ENCODE data around the gene THSD7A. TPM values are rescaled to one million over a fixed set of nuclear protein-coding genes. Genes with fewer than 3 reads are reported as not detected.

Gene THSD7A
- 1.6 and 4.0 TPM in 2 replicates for total RNA-seq (2021)
- percentile 36 among the genes with signal in this experiment for Bru-seq, nascent RNA
- percentile 40 among the genes with signal in this experiment for BruChase-seq, experiment 1, labeled RNA remaining after a 2-hour chase
- BruChase-seq, experiment 2, labeled RNA remaining after a 6-hour chase: percentile 29 among the genes with signal in this experiment
- long read RNA-seq: 0 reads

- Histone ChIP-seq H3K9me3 (ENCODE audit: insufficient read depth, low read depth) (no peaks in the 10 kb centered on the region), H3F3A (ENCODE audit: insufficient read depth, low read depth) (no peaks in the 10 kb centered on the region), H3K9me2 (ENCODE audit: insufficient read depth) (no peaks in the 10 kb centered on the region), H3K4me1 (replicated peaks; ENCODE audit: insufficient read depth) (no peaks in the 10 kb centered on the region; the same call in 1 of the 2 replicates), H3K36me3 (ENCODE audit: low read depth) (no peaks in the 10 kb centered on the region), H2AFZ (peak within 1 kb of the TSS; percentile 77), H3K4me2 (peak within 1 kb of the TSS; percentile 74), H3K27me3 (ENCODE audit: insufficient read depth, low read depth) (no peaks in the 10 kb centered on the region), H3K4me3 (peak within 1 kb of the TSS; percentile 53), H3K79me2 (ENCODE audit: low read depth) (no peaks in the 10 kb centered on the region), H3K27ac (no peak within 1 kb of the TSS), H4K20me1 (ENCODE audit: insufficient read depth) (no peaks in the 10 kb centered on the region)
- DNase-seq: peak in 1 of 2 experiments; percentile 68
- ChIA-PET POLR2A (ENCODE audit: unreplicated experiment) (no interaction called here), CTCF (interaction anchor here (0.5 kb wide), 1 partner anchor 234 kb away, joined by 5 read pairs; no protein-coding TSS in a partner anchor)
- TF ChIP-seq CTCF (conservative IDR thresholded peaks at IDR 0.05) (no peak; the same call in 1 of the 2 replicates), EZH2 (IDR thresholded peaks at IDR 0.05; ENCODE audit: low read depth) (no peak)
- BruUV-seq (replicated peaks): no TSS peak
- intact Hi-C loops (cut with micrococcal nuclease; ENCODE audit: unreplicated experiment): loop anchor here (1.0 kb wide), 3 partner anchors 46 to 405 kb away; no protein-coding TSS in a partner anchor
Measured at GRCh38 chr7:11831736-11832495, at the start of gene THSD7A. THSD7A (minus strand) TSS chr7:11832198; CDS start chr7:11831946, 252 bp downstream.

- H3K79me2 ChIP-seq (ENCODE audit: low read depth): no peaks in the 10 kb centered on the region
- H3K9me3 ChIP-seq (ENCODE audit: insufficient read depth, low read depth): no peaks in the 10 kb centered on the region
- no peaks in the 10 kb centered on the region for H3K36me3 ChIP-seq (ENCODE audit: low read depth)
- ChIA-PET POLR2A (ENCODE audit: unreplicated experiment) (no interaction called here), CTCF (no interaction called here)
- BruUV-seq (replicated peaks): no TSS peak
- no peak overlapping the region for H2AFZ ChIP-seq
- H3K4me2 ChIP-seq: no peak overlapping the region
- H3F3A ChIP-seq (ENCODE audit: insufficient read depth, low read depth): no peaks in the 10 kb centered on the region
- DNase-seq: no peak
- H3K4me3 ChIP-seq: no peak overlapping the region
- intact Hi-C loops (cut with micrococcal nuclease; ENCODE audit: unreplicated experiment): no loop called here
- no peak overlapping the region for H3K27ac ChIP-seq
- H3K9me2 ChIP-seq (ENCODE audit: insufficient read depth): no peaks in the 10 kb centered on the region
- no peaks in the 10 kb centered on the region for H4K20me1 ChIP-seq (ENCODE audit: insufficient read depth)
- no peaks in the 10 kb centered on the region for H3K4me1 ChIP-seq (replicated peaks; ENCODE audit: insufficient read depth)
- TF ChIP-seq EZH2 (IDR thresholded peaks at IDR 0.05; ENCODE audit: low read depth): no peak
- no peak for TF ChIP-seq CTCF (conservative IDR thresholded peaks at IDR 0.05)
- H3K27me3 ChIP-seq (ENCODE audit: insufficient read depth, low read depth): no peaks in the 10 kb centered on the region
Measured at GRCh38 chr7:11881680-11882079, 49.7 kb upstream of the THSD7A start.

GRCh38 chr7:11875635-11876034 lies 43.6 kb upstream of the THSD7A start:
- DNase-seq: no peak
- no peaks in the 10 kb centered on the region for H3F3A ChIP-seq (ENCODE audit: insufficient read depth, low read depth)
- H4K20me1 ChIP-seq (ENCODE audit: insufficient read depth): no peaks in the 10 kb centered on the region
- no peaks in the 10 kb centered on the region for H3K9me2 ChIP-seq (ENCODE audit: insufficient read depth)
- no peak overlapping the region for H2AFZ ChIP-seq
- BruUV-seq (replicated peaks): no TSS peak
- no peaks in the 10 kb centered on the region for H3K36me3 ChIP-seq (ENCODE audit: low read depth)
- ChIA-PET CTCF (interaction anchor here (0.5 kb wide), 1 partner anchor 1629 kb away, joined by 7 read pairs; no protein-coding TSS in a partner anchor), POLR2A (ENCODE audit: unreplicated experiment) (no interaction called here)
- intact Hi-C loops (cut with micrococcal nuclease; ENCODE audit: unreplicated experiment): no loop called here
- H3K4me1 ChIP-seq (replicated peaks; ENCODE audit: insufficient read depth): no peaks in the 10 kb centered on the region
- H3K27me3 ChIP-seq (ENCODE audit: insufficient read depth, low read depth): no peaks in the 10 kb centered on the region
- no peaks in the 10 kb centered on the region for H3K79me2 ChIP-seq (ENCODE audit: low read depth)
- H3K27ac ChIP-seq: no peak overlapping the region
- H3K4me2 ChIP-seq: no peak overlapping the region
- TF ChIP-seq CTCF (conservative IDR thresholded peaks at IDR 0.05) (no peak), EZH2 (IDR thresholded peaks at IDR 0.05; ENCODE audit: low read depth) (no peak)
- peaks cover 3% of the 10 kb centered on the region; the same call in 1 of the 2 replicates for H3K9me3 ChIP-seq (ENCODE audit: insufficient read depth, low read depth)
- H3K4me3 ChIP-seq: no peak overlapping the region
